HL-60 (cell line): ENCODE results near the gene IGSF22.
A peak's percentile ranks its signal among the peaks of the same experiment; 100 is the strongest.

Source experiments
- DNase-seq, 2 experiments: peaks; one replicate each; pipeline ENCODE4 v3.0.0-alpha.2; 2010 to 2020; ENCODE audit warnings: low read depth in 1 of 2, low spot score in 1 of 2
- H3K27ac ChIP-seq: fragments of 250-450 bp; sonication (Bioruptor Pico); replicated peaks from 2 replicates; pipeline ENCODE4 v1.5.1; 2020; ENCODE audit warnings: mild to moderate bottlenecking, moderate library complexity
- H3K27me3 ChIP-seq: fragments of 250-450 bp; sonication (Bioruptor Pico); 2 replicates; pipeline ENCODE4 v1.5.1; 2021; ENCODE audit warnings: mild to moderate bottlenecking, moderate library complexity; ENCODE audit not compliant: insufficient read depth, poor library complexity, severe bottlenecking
- H3K4me3 ChIP-seq: replicated peaks from 2 replicates; pipeline ENCODE4 v1.5.1; 2011; ENCODE audit warnings: mild to moderate bottlenecking, control low read depth, low read length; ENCODE audit not compliant: insufficient read depth
- GABPA ChIP-seq: IDR thresholded peaks from 2 replicates; pipeline ENCODE4 v1.6.1; 2012; ENCODE audit warnings: low read depth
- POLR2AphosphoS5 ChIP-seq: IDR thresholded peaks from 2 replicates; pipeline ENCODE4 v1.6.1; 2012; ENCODE audit warnings: low read depth
- SPI1 ChIP-seq: IDR thresholded peaks from 2 replicates; pipeline ENCODE4 v1.6.1; 2012; ENCODE audit warnings: low read depth, mild to moderate bottlenecking, borderline replicate concordance
- TF ChIP-seq, protein P1 (sequence below): IDR thresholded peaks from 2 replicates; pipeline ENCODE4 v1.6.1; 2012; ENCODE audit warnings: low read depth; ENCODE audit not compliant: insufficient replicate concordance
- TF ChIP-seq, protein P2 (sequence below): IDR thresholded peaks from one replicate; pipeline ENCODE4 v1.5.1; 2011; ENCODE audit warnings: low read length, control low read depth, inconsistent platforms; ENCODE audit not compliant: insufficient read depth

IGSF22 gene

DNA sequence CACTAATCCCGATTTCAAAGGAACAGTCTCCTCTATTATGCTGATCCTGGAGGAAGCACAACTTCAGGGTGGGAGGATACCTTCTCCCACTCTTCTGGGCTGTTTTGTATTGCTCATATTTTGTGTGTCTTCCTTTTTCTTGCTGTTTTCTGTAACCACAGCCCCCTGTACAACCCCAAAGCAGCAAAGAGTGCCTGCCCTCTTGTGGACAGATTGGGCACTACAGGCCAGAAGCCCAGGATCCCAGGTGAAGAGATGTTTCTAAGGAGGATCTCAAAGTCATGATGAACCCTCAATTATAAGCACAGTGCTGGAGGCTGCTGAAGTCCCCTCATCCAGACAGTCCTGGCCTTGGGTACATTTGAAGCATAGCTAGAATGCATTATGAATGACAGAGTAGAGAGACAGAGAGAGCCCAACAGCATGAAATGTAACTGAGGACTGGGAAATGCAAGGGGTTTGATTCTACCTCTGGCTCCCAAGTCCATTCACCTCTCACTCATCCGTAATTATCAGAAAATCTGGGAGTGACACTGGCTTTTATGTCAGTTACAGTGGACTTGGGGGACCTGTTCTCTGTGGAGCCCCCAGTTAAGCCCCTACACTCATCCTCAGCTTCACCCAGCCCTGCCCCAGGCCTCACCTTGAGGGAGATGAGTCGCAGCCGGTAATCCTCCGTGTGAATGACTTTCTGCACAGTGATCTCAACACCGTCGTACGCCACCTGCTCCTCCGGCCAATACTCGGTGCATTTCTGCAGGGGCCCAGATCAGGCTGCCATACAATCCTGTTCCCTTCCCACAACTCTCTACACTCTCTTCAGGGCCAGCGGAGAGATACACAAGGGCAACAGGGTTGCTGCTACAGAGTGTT is 6.2 kb upstream of the IGSF22 start:
- Histone ChIP-seq H3K4me3 (no peak overlapping the region), H3K27ac (no peak overlapping the region), H3K27me3 (peaks cover 2% of the 10 kb centered on the region)
- DNase-seq, result peak in 1 of 2 experiments; percentile 40
- TF ChIP-seq GABPA (no peak), SPI1 (no peak), POLR2AphosphoS5 (no peak)
- TF ChIP-seq, protein P1, sequence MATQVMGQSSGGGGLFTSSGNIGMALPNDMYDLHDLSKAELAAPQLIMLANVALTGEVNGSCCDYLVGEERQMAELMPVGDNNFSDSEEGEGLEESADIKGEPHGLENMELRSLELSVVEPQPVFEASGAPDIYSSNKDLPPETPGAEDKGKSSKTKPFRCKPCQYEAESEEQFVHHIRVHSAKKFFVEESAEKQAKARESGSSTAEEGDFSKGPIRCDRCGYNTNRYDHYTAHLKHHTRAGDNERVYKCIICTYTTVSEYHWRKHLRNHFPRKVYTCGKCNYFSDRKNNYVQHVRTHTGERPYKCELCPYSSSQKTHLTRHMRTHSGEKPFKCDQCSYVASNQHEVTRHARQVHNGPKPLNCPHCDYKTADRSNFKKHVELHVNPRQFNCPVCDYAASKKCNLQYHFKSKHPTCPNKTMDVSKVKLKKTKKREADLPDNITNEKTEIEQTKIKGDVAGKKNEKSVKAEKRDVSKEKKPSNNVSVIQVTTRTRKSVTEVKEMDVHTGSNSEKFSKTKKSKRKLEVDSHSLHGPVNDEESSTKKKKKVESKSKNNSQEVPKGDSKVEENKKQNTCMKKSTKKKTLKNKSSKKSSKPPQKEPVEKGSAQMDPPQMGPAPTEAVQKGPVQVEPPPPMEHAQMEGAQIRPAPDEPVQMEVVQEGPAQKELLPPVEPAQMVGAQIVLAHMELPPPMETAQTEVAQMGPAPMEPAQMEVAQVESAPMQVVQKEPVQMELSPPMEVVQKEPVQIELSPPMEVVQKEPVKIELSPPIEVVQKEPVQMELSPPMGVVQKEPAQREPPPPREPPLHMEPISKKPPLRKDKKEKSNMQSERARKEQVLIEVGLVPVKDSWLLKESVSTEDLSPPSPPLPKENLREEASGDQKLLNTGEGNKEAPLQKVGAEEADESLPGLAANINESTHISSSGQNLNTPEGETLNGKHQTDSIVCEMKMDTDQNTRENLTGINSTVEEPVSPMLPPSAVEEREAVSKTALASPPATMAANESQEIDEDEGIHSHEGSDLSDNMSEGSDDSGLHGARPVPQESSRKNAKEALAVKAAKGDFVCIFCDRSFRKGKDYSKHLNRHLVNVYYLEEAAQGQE, result no peak
- TF ChIP-seq, protein P2, sequence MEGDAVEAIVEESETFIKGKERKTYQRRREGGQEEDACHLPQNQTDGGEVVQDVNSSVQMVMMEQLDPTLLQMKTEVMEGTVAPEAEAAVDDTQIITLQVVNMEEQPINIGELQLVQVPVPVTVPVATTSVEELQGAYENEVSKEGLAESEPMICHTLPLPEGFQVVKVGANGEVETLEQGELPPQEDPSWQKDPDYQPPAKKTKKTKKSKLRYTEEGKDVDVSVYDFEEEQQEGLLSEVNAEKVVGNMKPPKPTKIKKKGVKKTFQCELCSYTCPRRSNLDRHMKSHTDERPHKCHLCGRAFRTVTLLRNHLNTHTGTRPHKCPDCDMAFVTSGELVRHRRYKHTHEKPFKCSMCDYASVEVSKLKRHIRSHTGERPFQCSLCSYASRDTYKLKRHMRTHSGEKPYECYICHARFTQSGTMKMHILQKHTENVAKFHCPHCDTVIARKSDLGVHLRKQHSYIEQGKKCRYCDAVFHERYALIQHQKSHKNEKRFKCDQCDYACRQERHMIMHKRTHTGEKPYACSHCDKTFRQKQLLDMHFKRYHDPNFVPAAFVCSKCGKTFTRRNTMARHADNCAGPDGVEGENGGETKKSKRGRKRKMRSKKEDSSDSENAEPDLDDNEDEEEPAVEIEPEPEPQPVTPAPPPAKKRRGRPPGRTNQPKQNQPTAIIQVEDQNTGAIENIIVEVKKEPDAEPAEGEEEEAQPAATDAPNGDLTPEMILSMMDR, result peak; percentile 98

DNA sequence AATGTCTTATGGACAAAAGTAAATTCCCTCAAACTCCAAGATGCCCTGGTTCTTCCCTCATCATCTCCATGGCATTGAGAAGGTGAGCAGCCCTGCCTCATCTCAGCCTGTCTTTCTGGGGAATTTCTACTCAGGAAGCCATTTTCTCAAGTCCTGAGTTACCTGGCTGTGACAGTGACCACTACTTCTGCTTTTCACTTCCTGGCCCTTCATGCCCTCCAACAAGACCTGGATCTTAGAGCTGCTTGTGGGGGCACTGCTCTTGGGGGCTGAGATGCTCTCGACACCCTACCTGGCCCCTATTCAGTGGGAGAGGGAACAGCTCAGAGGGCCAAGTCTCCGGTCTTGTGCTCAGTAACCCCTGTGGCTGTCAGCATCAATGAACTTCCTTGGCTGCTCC is 5.5 kb upstream of the IGSF22 start:
- DNase-seq, result no peak
- Histone ChIP-seq H3K27ac (no peak overlapping the region), H3K27me3 (peaks cover 2% of the 10 kb centered on the region), H3K4me3 (no peak overlapping the region)
- TF ChIP-seq, protein P2, result no peak
- TF ChIP-seq POLR2AphosphoS5, result no peak
- TF ChIP-seq SPI1, result no peak
- TF ChIP-seq, protein P1, result no peak
- TF ChIP-seq GABPA, result no peak

DNA sequence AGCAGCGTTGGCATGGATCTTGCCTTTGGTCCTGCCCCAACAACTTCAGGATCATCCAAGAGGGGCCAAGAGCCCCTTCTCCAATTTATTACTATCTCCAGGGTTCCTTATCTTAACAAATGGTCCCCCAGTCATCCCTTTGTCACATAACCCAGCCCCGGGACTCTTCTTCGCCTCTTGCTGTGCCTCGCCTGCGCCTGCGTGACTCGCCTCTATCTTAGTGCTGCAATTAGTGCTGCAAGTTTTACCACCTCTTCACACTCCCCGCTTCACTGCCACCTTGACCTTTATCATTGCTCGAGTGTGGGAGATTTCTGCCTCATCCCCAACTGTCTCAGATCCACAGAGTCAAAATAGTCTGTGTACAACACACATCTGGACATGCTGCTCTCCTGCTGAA is 4.0 kb upstream of the IGSF22 start:
- peaks cover 2% of the 10 kb centered on the region for H3K27me3 ChIP-seq
- H3K4me3 ChIP-seq, result no peak overlapping the region
- DNase-seq, result no peak
- TF ChIP-seq POLR2AphosphoS5 (no peak), SPI1 (no peak), GABPA (no peak)
- TF ChIP-seq, protein P2, result no peak
- TF ChIP-seq, protein P1, result no peak
- H3K27ac ChIP-seq, result no peak overlapping the region
